ENCODE measurements around the gene MNAT1.

MNAT1 gene

DNA sequence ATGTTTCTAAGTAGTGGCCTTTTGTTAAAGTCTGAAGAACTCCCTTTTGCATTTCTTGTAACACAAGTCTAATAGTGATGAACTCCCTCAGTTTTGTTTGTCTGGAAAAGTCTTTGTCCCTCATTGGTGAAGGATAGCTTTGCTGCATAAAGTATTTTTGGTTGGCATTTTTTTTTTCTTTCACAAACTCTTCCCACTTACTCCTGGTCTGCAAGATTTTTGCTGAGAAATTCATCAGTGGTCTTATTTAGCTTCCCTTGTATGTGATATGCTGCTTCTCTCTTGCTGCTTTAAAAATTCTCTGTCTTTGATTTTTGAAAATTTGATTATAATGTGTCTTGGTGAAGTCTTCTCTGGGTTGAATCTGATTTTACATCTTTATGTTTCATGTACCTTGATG is 223.6 kb downstream of the MNAT1 start:
- TF ChIP-seq TAF1 (IDR thresholded peaks at IDR 0.05; ENCODE audit: borderline replicate concordance, insufficient read depth, low read length) (no peak), SIN3A (IDR thresholded peaks at IDR 0.05; ENCODE audit: borderline replicate concordance, insufficient read depth, low read length) (no peak), FOXP2 (optimal IDR thresholded peaks at IDR 0.05; ENCODE audit: borderline replicate concordance, extremely low read depth, extremely low read length, insufficient read depth) (no peak), POLR2AphosphoS5 (IDR thresholded peaks at IDR 0.05; ENCODE audit: low read depth, low read length) (no peak)
- TF ChIP-seq, protein P1, sequence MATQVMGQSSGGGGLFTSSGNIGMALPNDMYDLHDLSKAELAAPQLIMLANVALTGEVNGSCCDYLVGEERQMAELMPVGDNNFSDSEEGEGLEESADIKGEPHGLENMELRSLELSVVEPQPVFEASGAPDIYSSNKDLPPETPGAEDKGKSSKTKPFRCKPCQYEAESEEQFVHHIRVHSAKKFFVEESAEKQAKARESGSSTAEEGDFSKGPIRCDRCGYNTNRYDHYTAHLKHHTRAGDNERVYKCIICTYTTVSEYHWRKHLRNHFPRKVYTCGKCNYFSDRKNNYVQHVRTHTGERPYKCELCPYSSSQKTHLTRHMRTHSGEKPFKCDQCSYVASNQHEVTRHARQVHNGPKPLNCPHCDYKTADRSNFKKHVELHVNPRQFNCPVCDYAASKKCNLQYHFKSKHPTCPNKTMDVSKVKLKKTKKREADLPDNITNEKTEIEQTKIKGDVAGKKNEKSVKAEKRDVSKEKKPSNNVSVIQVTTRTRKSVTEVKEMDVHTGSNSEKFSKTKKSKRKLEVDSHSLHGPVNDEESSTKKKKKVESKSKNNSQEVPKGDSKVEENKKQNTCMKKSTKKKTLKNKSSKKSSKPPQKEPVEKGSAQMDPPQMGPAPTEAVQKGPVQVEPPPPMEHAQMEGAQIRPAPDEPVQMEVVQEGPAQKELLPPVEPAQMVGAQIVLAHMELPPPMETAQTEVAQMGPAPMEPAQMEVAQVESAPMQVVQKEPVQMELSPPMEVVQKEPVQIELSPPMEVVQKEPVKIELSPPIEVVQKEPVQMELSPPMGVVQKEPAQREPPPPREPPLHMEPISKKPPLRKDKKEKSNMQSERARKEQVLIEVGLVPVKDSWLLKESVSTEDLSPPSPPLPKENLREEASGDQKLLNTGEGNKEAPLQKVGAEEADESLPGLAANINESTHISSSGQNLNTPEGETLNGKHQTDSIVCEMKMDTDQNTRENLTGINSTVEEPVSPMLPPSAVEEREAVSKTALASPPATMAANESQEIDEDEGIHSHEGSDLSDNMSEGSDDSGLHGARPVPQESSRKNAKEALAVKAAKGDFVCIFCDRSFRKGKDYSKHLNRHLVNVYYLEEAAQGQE (IDR thresholded peaks at IDR 0.05; ENCODE audit: insufficient read depth in 1 of 2, low read depth in 2 of 2, low read length in 2 of 2): no peak

GRCh38 chr14:60963761-60964160 is 229.2 kb downstream of the MNAT1 start:
- TF ChIP-seq SIN3A (IDR thresholded peaks at IDR 0.05; ENCODE audit: borderline replicate concordance, insufficient read depth, low read length) (no peak), FOXP2 (optimal IDR thresholded peaks at IDR 0.05; ENCODE audit: borderline replicate concordance, extremely low read depth, extremely low read length, insufficient read depth) (no peak), POLR2AphosphoS5 (IDR thresholded peaks at IDR 0.05; ENCODE audit: low read depth, low read length) (no peak)

GRCh38 chr14:60964904-60965303 is 230.3 kb downstream of the MNAT1 start:
- TF ChIP-seq SIN3A (IDR thresholded peaks at IDR 0.05; ENCODE audit: borderline replicate concordance, insufficient read depth, low read length) (no peak), TAF1 (IDR thresholded peaks at IDR 0.05; ENCODE audit: borderline replicate concordance, insufficient read depth, low read length) (no peak), POLR2AphosphoS5 (IDR thresholded peaks at IDR 0.05; ENCODE audit: low read depth, low read length) (no peak)
- TF ChIP-seq, protein P1 (IDR thresholded peaks at IDR 0.05; ENCODE audit: insufficient read depth in 1 of 2, low read depth in 2 of 2, low read length in 2 of 2): no peak

DNA sequence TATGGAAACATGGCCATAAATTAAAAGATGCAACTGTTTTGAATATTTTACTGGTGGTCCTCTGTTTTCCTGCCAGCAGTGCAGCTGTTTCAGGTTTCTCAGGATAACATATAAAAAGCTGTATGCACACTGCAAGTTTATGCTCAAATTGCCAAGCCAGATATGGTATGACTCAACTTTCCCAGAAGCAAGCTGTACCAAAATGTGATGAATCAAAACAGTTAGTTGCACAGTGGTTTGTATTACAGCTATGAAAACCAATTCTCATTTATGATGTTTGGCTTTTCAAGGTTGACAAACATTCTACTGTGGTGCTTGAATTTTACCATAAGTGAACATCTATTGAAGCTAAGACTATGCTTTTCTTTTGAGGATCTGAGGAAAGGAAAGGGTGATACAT is 230.8 kb downstream of the MNAT1 start:
- TF ChIP-seq, protein P1 (IDR thresholded peaks at IDR 0.05; ENCODE audit: insufficient read depth in 1 of 2, low read depth in 2 of 2, low read length in 2 of 2): no peak
- TF ChIP-seq SIN3A (IDR thresholded peaks at IDR 0.05; ENCODE audit: borderline replicate concordance, insufficient read depth, low read length) (no peak), POLR2AphosphoS5 (IDR thresholded peaks at IDR 0.05; ENCODE audit: low read depth, low read length) (no peak), TAF1 (IDR thresholded peaks at IDR 0.05; ENCODE audit: borderline replicate concordance, insufficient read depth, low read length) (no peak), FOXP2 (optimal IDR thresholded peaks at IDR 0.05; ENCODE audit: borderline replicate concordance, extremely low read depth, extremely low read length, insufficient read depth) (no peak)

DNA sequence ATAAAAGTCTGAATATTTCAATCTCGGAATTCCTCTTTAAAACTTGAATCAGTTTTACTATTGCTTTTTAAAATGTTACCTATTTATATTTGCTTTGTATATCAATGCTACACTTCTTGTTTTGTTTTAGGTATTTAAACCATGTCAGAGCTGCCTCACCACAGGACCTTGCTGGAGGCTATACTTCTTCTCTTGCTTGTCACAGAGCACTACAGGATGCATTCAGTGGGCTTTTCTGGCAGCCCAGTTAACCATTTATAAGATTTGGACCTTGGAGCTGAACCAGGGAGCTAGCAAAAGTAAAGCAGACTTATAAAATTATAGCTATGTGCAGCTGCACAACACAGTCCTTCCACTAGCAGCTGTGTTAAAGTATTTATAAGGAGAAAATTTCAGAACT is 233.5 kb downstream of the MNAT1 start:
- TF ChIP-seq, protein P1 (IDR thresholded peaks at IDR 0.05; ENCODE audit: insufficient read depth in 1 of 2, low read depth in 2 of 2, low read length in 2 of 2): no peak
- TF ChIP-seq FOXP2 (optimal IDR thresholded peaks at IDR 0.05; ENCODE audit: borderline replicate concordance, extremely low read depth, extremely low read length, insufficient read depth): no peak
- no peak for TF ChIP-seq SIN3A (IDR thresholded peaks at IDR 0.05; ENCODE audit: borderline replicate concordance, insufficient read depth, low read length)
- no peak for TF ChIP-seq TAF1 (IDR thresholded peaks at IDR 0.05; ENCODE audit: borderline replicate concordance, insufficient read depth, low read length)
- no peak for TF ChIP-seq POLR2AphosphoS5 (IDR thresholded peaks at IDR 0.05; ENCODE audit: low read depth, low read length)
